ENCODE results near the gene CARMIL1.

CARMIL1 gene

DNA sequence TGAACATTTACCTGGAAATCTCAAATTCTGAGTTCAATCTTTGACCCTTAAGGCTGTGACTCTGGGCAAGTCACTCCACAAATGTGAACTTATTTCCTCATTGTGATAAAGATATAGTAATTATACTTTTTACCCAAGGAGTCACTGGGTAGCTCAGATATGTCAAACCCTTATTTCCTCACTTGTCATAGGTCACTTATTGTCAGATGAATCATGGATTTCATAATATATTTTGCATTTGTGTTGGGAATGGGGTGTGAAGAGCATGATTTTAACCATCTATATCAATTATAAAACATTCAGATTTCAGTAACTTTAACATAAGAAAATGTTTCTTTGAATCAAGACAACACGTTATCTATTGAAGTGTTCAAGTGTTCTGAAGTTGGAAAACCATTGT is 3.7 kb upstream of the CARMIL1 start:
- no peak for DNase-seq (ENCODE audit: low read depth)
- TF ChIP-seq, protein P1, sequence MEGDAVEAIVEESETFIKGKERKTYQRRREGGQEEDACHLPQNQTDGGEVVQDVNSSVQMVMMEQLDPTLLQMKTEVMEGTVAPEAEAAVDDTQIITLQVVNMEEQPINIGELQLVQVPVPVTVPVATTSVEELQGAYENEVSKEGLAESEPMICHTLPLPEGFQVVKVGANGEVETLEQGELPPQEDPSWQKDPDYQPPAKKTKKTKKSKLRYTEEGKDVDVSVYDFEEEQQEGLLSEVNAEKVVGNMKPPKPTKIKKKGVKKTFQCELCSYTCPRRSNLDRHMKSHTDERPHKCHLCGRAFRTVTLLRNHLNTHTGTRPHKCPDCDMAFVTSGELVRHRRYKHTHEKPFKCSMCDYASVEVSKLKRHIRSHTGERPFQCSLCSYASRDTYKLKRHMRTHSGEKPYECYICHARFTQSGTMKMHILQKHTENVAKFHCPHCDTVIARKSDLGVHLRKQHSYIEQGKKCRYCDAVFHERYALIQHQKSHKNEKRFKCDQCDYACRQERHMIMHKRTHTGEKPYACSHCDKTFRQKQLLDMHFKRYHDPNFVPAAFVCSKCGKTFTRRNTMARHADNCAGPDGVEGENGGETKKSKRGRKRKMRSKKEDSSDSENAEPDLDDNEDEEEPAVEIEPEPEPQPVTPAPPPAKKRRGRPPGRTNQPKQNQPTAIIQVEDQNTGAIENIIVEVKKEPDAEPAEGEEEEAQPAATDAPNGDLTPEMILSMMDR (conservative IDR thresholded peaks at IDR 0.05; ENCODE audit: low read depth, low read length), result no peak
- H3K4me3 ChIP-seq (ENCODE audit: low read length), result no peak overlapping the region

DNA sequence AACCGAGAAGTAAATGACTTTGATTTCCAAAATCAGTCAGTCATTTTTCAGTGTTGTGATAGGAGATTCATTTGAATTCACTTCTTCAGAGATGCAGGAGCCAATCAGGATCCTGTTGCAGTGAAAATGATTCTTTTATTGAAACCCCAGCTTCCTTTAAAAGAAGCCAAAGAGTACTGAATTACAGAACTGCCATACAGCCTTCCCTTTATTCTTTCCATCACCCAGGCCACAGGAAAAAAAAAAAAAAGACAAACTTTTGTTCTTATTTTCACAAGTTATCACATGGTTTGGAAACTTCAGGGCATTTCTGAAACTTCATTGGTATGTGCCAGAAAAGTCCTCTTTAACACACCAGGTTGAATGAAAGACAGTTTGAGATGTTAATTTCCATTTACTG is 1.8 kb upstream of the CARMIL1 start:
- no peak overlapping the region for H3K4me3 ChIP-seq (ENCODE audit: low read length)
- TF ChIP-seq, protein P1 (conservative IDR thresholded peaks at IDR 0.05; ENCODE audit: low read depth, low read length), result no peak
- DNase-seq (ENCODE audit: low read depth), result no peak

DNA sequence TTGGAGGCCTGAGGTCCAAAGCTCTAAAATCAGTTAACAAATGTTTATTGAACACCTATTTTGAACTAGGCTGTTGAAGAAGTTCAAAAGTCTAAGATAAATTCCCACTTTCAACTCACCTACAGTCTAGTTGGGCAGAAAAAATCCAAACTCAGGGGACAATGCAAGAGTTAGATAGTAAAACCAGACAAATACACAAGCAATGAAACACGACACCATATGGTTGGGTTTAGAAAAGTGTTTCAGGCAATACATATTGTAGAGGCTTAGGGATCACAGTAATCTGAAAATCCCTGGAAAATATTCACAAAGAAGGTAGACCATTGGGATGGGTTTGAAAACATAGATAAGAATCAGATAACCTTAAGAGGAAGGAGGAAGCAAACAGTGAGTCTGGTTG is 1.3 kb upstream of the CARMIL1 start:
- H3K4me3 ChIP-seq (ENCODE audit: low read length), result no peak overlapping the region
- TF ChIP-seq, protein P1 (conservative IDR thresholded peaks at IDR 0.05; ENCODE audit: low read depth, low read length), result no peak
- no peak for DNase-seq (ENCODE audit: low read depth)

DNA sequence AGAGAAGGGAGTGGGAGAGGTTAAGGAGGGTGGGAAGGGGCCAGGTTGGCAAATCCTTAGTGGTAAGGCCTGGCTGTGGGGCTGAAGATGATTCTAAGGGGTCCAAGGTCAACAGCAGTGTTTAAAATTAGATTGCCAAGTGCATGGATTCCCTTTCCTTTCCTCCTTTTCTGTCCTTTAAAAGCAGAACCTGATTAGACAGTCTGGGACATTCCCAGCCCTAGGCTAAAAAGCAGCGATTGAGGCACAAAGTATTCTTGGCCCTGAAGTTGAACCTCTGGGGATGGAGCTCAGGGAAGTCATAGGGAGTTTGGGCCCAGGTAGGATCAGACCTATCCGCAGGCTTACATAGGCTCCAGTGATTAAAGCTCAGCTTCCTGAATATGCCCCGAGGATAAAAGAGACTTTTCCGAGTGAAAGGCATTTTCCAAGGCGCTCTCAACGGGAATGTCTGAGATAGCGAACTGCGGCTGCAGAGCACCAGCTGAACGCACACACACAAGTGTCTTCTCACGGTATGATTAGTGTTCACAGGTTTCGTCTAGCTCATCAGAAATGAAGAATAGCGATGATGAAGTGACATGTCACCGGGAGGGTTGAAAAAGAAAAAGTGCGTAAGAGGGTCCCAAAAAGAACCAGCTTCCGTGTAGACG is 787 bp upstream of the CARMIL1 start:
- TF ChIP-seq, protein P1 (conservative IDR thresholded peaks at IDR 0.05; ENCODE audit: low read depth, low read length), result no peak
- peak overlapping the region; percentile 64 for H3K4me3 ChIP-seq (ENCODE audit: low read length)
- DNase-seq (ENCODE audit: low read depth), result no peak

DNA sequence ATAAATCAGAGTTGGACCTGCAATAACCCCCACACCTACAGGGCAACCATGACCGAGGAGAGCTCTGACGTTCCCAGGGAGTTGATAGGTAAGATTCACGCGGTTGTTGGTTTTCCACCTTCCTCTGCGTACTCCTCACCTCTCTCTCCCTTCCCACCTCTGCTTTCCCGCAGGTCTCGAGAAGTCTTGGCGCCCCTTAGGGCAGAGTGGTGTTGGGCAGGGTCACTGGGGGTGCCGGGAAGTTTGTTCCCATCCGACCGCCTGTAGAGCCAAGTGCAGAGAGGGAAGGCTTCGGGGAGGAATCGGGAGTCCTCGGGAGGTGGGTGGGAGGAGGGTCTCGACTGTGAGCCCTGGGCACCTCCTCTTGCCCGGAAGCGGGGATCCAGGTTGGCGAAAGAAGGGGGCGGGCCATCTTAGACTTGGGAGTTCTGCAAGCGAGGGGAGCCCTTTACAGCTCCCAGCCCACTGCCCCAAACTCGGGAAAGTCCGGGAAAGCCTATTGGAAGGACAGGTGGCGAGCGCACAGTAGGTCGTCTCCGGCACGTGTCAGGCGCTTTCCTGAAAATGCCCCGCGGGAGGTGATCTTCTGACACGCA is 672 bp downstream of the CARMIL1 start:
- H3K4me3 ChIP-seq (ENCODE audit: low read length), result peak overlapping the region; percentile 64
- TF ChIP-seq, protein P1 (conservative IDR thresholded peaks at IDR 0.05; ENCODE audit: low read depth, low read length), result no peak
- no peak for DNase-seq (ENCODE audit: low read depth)

DNA sequence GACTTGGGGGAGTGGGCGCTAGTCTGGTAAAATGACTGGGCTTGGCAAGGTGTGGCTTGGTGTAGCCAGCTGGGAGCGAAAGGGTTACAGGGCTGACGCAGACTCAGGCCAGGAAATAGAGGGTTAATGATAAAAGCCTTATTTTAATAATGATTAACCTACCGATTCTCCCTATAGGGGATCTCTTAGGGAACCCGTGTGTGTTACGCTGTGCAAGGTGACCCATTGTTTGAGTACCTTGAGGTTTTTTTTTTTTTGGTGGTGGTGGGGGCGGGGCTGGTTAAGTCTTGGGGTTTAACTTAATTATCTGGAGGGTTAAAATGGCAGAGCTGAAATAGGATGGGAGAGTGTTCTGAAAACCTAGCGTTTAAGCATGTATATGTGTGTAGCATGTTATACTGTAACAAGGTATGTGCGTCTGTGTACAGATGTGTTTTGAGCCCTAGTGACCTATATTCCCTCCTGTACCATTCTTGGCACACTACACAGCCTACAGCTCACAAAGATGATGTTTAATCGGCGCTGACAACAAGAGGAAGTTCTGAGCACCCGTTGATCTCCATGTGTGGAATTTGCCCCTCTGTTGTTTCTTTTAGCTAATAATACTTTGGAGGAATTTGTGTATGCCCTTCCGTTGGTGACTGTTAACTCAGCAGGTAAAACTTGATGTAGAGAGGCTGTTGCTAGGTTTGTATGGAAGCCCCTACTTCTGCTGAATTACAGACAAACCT is 1.3 kb downstream of the CARMIL1 start:
- peak overlapping the region; percentile 64 for H3K4me3 ChIP-seq (ENCODE audit: low read length)
- TF ChIP-seq, protein P1 (conservative IDR thresholded peaks at IDR 0.05; ENCODE audit: low read depth, low read length), result no peak
- DNase-seq (ENCODE audit: low read depth), result no peak
